OCI-LY3 (cell line): ENCODE results near the gene ROR2.
"Not testable (repeated sequence)": the region's sequence is repeated elsewhere in the genome, so short reads cannot be mapped to it uniquely, and the experiment has no call there.

ENCODE experiments used
- H2AFZ ChIP-seq: fragments of 200-600, 300-600 bp; shearing (Covaris generic); 2 replicates; pipeline ENCODE4 v1.6.0; 2014; ENCODE audit warnings: antibody characterized with exemption, low read depth, low read length
- H3K27ac ChIP-seq: fragments of 200-600, 300-600 bp; sonication (generic); 2 replicates; pipeline ENCODE4 v1.5.1; 2014; ENCODE audit warnings: mild to moderate bottlenecking, low read length, moderate library complexity, mixed read lengths
- H3K27me3 ChIP-seq: fragments of 200-600, 300-600 bp; sonication (generic); 2 replicates; pipeline ENCODE4 v1.6.1; 2014; ENCODE audit warnings: low read depth, low read length, mixed read lengths
- H3K36me3 ChIP-seq: fragments of 200-600, 300-600 bp; sonication (generic); replicated peaks from 2 replicates; pipeline ENCODE3; 2014; ENCODE audit warnings: low read depth, low read length, mixed read lengths
- H3K4me1 ChIP-seq: fragments of 300-600, 200-600 bp; sonication (generic); 2 replicates; pipeline ENCODE4 v1.6.1; 2014; ENCODE audit warnings: low read length, mixed read lengths
- H3K4me2 ChIP-seq: fragments of 200-600, 300-600 bp; sonication (generic); 2 replicates; pipeline ENCODE4 v1.6.1; 2014; ENCODE audit warnings: low read length, mixed read lengths
- H3K4me3 ChIP-seq: fragments of 300-600, 200-600 bp; sonication (generic); 2 replicates; pipeline ENCODE4 v1.5.1; 2014; ENCODE audit warnings: antibody characterized with exemption, mild to moderate bottlenecking, low read length, moderate library complexity
- H3K79me2 ChIP-seq: fragments of 300-600, 200-600 bp; shearing (Covaris generic); 2 replicates; pipeline ENCODE4 v1.6.1; 2014; ENCODE audit warnings: mild to moderate bottlenecking, low read length, mixed read lengths
- H3K9ac ChIP-seq: fragments of 300-600, 200-600 bp; shearing (Covaris generic); 2 replicates; pipeline ENCODE4 v1.6.0; 2014; ENCODE audit warnings: mild to moderate bottlenecking, low read length, moderate library complexity
- H3K9me3 ChIP-seq: fragments of 200-600, 300-600 bp; shearing (Covaris generic); 2 replicates; pipeline ENCODE4 v1.6.1; 2014; ENCODE audit warnings: low read length, mixed read lengths; ENCODE audit not compliant: insufficient read depth
- H4K20me1 ChIP-seq: fragments of 200-600, 300-600 bp; sonication (generic); 2 replicates; pipeline ENCODE4 v1.6.1; 2016; ENCODE audit warnings: low read length, mixed read lengths; ENCODE audit not compliant: insufficient read depth
- CTCF ChIP-seq: fragments of 200-600, 300-600 bp; sonication (generic); IDR thresholded peaks from 2 replicates; pipeline ENCODE4 v1.5.1; 2014; ENCODE audit warnings: antibody characterized with exemption, low read length, low read depth
- EZH2phosphoT487 ChIP-seq: fragments of 200-600 bp; shearing (Covaris generic); IDR thresholded peaks from 2 replicates; pipeline ENCODE4 v1.6.1; 2018; ENCODE audit warnings: antibody characterized with exemption, mixed run types, low read depth

ROR2 gene

GRCh38 chr9:91799113-91799744 lies 150.8 kb downstream of the ROR2 start:
- Histone ChIP-seq H3K9me3 (no peaks in the 10 kb centered on the region), H3K4me3 (peak overlapping the region; percentile 64), H3K27me3 (peaks cover 6% of the 10 kb centered on the region; the same call in 1 of the 2 replicates), H4K20me1 (no peaks in the 10 kb centered on the region), H3K4me2 (peak overlapping the region; percentile 86), H3K9ac (no peak overlapping the region), H3K36me3 (no peaks in the 10 kb centered on the region), H2AFZ (peak overlapping the region; percentile 74; the same call in 1 of the 2 replicates), H3K79me2 (no peaks in the 10 kb centered on the region), H3K27ac (no peak overlapping the region), H3K4me1 (peaks cover 8% of the 10 kb centered on the region; the same call in 1 of the 2 replicates)
- TF ChIP-seq EZH2phosphoT487 = no peak
- TF ChIP-seq CTCF = no peak

DNA sequence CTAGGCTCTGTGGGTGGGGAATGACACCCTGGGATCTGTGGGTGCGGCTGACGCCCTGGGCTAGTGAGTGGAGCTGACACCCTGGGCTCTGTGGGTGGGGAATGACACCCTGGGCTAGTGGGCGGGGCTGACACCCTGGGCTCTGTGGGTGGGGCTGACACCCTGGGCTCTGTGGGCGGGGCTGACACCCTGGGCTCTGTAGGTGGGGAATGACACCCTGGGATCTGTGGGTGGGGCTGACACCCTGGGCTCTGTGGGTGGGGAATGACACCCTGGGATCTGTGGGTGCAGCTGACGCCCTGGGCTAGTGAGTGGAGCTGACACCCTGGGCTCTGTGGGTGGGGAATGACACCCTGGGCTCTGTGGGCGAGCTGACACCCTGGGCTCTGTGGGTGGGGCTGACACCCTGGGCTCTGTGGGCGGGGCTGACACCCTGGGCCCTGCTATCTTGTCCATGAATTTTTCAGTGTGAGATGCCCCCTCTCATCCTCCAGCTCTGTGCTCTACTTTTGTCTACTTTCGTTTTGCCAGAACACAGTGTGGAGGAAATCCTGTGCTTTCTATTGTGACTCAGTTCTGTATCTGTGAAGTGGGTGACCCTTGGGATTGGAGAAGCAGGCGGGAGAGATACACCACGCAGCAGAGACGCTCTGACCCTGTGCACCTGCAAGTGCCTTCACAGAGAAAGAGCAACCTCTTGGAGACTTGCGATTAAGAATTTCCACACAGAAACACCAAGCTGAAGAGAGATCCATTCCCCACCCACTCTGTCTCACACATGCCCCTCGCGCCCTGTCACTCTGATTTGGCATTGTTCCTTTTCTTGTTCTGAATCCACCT lies 151.5 kb downstream of the ROR2 start:
- peak overlapping the region; percentile 74; the same call in 1 of the 2 replicates for H2AFZ ChIP-seq
- H3K4me2 ChIP-seq = peak overlapping the region; percentile 86
- not testable (repeated sequence) for H3K4me1 ChIP-seq, H3K36me3 ChIP-seq, H3K27me3 ChIP-seq, H3K9ac ChIP-seq, H3K27ac ChIP-seq, H3K9me3 ChIP-seq, H3K79me2 ChIP-seq, H4K20me1 ChIP-seq
- H3K4me3 ChIP-seq = peak overlapping the region; percentile 64

DNA sequence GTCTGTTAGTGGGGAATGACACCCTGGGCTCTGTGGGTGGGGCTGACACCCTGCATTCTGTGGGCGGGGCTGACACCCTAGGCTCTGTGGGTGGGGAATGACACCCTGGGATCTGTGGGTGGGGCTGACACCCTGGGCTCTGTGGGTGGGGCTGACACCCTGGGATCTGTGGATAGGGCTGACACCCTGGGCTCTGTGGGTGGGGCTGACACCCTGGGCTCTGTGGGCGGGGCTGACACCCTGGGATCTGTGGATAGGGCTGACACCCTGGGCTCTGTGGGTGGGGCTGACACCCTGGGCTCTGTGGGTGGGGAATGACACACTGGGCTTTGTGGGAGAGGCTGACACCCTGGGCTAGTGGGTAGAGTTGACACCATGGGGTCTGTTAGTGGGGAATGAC lies 152.5 kb downstream of the ROR2 start:
- not testable (repeated sequence) for H3K79me2 ChIP-seq, H3K4me3 ChIP-seq, H2AFZ ChIP-seq, H3K27ac ChIP-seq, H3K27me3 ChIP-seq, H3K4me2 ChIP-seq, H3K9ac ChIP-seq, H4K20me1 ChIP-seq, H3K36me3 ChIP-seq, H3K9me3 ChIP-seq, H3K4me1 ChIP-seq

DNA sequence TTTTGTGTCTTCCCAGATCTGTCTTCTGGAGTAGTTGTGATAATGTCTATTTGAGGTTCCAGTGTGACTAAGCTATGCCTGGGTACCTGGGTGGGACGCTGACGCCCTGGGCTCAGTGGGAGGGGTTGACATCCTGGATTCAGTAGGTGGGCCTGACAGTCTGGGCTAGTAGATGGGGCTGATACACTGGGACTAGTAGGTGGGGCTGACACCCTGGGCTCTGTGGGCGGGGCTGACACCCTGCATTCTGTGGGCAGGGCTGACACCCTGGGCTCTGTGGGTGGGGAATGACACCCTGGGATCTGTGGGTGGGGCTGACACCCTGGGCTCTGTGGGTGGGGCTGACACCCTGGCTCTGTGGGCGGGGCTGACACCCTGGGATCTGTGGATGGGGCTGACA lies 153.5 kb downstream of the ROR2 start:
- H3K4me1 ChIP-seq = not testable (repeated sequence)

GRCh38 chr9:91795598-91796241 lies 154.3 kb downstream of the ROR2 start:
- no peak overlapping the region for H3K4me2 ChIP-seq
- TF ChIP-seq CTCF (no peak), EZH2phosphoT487 (no peak)
- H4K20me1 ChIP-seq = no peaks in the 10 kb centered on the region
- H3K27me3 ChIP-seq = peaks cover 7% of the 10 kb centered on the region; the same call in 1 of the 2 replicates
- no peak overlapping the region for H3K4me3 ChIP-seq
- H3K4me1 ChIP-seq = peaks cover 8% of the 10 kb centered on the region; the same call in 1 of the 2 replicates
- no peaks in the 10 kb centered on the region for H3K79me2 ChIP-seq
- H3K36me3 ChIP-seq = no peaks in the 10 kb centered on the region
- H3K27ac ChIP-seq = no peak overlapping the region
- H3K9me3 ChIP-seq = no peaks in the 10 kb centered on the region
- no peak overlapping the region for H2AFZ ChIP-seq
- H3K9ac ChIP-seq = no peak overlapping the region

More for the DNA sequence above, 153.5 kb downstream of the ROR2 start:
- H3K27ac ChIP-seq, H2AFZ ChIP-seq, H3K4me2 ChIP-seq, H3K79me2 ChIP-seq, H3K9me3 ChIP-seq, H3K9ac ChIP-seq, H4K20me1 ChIP-seq, H3K4me3 ChIP-seq, H3K27me3 ChIP-seq, H3K36me3 ChIP-seq: not testable (repeated sequence)

DNA sequence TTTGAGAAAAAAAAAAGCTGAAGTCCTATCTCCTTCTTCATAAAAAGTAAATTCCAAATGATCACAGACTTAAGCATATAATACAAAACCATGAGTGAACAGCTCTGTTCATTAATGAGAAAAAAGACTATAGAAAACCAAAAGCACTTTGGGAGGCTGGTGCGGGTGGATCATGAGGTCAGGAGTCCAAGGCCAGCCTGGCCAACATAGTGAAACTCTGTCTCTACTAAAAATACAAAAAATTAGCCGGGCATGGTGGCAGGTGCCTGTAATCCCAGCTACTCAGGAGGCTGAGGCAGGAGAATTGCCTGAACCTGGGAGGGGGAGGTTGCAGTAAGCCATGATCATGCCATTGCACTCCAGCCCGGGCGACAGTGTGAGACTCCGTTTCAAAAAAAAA lies 156.7 kb downstream of the ROR2 start:
- not testable (repeated sequence) for H2AFZ ChIP-seq, H3K4me1 ChIP-seq, H3K4me3 ChIP-seq, H3K9me3 ChIP-seq, H3K9ac ChIP-seq, H3K36me3 ChIP-seq, H3K27ac ChIP-seq, H3K4me2 ChIP-seq, H3K27me3 ChIP-seq, H4K20me1 ChIP-seq, H3K79me2 ChIP-seq
